ENCODE results near the gene GHDC. TPM values are rescaled to one million over a fixed set of nuclear protein-coding genes. Genes with fewer than 3 reads are reported as not detected.
"Not testable (repeated sequence)": the region's sequence is repeated elsewhere in the genome, so short reads cannot be mapped to it uniquely, and the experiment has no call there.

GHDC gene
- total RNA-seq, 1 experiment from 2014 or later = 7.5 TPM

GRCh38 chr17:42210046-42210445, 15.8 kb upstream of the GHDC start:
- Mint-ChIP-seq H3K27me3 (ENCODE audit: low read depth) (no peaks in the 10 kb centered on the region), H3K27ac (no peak overlapping the region), H3K4me1 (no peaks in the 10 kb centered on the region), H3K36me3 (peaks cover 39% of the 10 kb centered on the region), H3K9me3 (no peaks in the 10 kb centered on the region), H3K4me3 (no peak overlapping the region)
- POLR2A ChIA-PET = no interaction called here
- no peak for DNase-seq (ENCODE audit: low spot score)
- TF ChIP-seq GRHL2 (CRISPR knock-in tag; IDR thresholded peaks at IDR 0.05; ENCODE audit: insufficient replicate concordance, severe bottlenecking) (no peak), ZNF281 (CRISPR knock-in tag; IDR thresholded peaks at IDR 0.05) (no peak), TEAD1 (CRISPR knock-in tag; IDR thresholded peaks at IDR 0.05) (no peak), ZNF671 (CRISPR knock-in tag; IDR thresholded peaks at IDR 0.05) (no peak), ZBTB21 (CRISPR knock-in tag; IDR thresholded peaks at IDR 0.05; ENCODE audit: borderline replicate concordance) (no peak), ZNF219 (CRISPR knock-in tag; IDR thresholded peaks at IDR 0.05; ENCODE audit: borderline replicate concordance) (no peak)
- ATAC-seq = no peak
- CTCF ChIA-PET = interaction anchor here (0.7 kb wide), 1 partner anchor 109 kb away, joined by 3 read pairs; no protein-coding TSS in a partner anchor

DNA sequence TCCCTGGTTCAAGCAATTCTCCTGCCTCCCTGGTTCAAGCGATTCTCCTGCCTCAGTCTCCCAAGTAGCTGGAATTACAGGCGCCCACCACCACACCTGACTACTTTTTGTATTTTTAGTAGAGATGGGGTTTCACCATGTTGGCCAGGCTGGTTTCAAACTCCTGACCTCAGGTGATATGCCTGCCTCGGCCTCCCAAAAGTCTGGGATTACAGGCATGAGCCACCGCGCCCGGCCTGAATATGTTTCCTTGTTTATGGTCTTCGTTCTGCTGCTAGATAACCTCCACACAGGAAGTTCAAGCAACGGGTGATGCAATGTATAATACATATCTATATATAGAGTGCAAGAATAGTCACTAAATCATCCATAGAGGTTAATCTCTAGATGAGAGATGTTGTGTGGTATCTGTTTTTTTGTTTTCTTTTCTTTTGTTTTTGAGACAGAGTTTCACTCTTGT, 11.9 kb upstream of the GHDC start:
- H3K9me3 Mint-ChIP-seq; H3K4me3 Mint-ChIP-seq; CTCF ChIA-PET; H3K4me1 Mint-ChIP-seq; H3K27ac Mint-ChIP-seq; DNase-seq (ENCODE audit: low spot score); H3K27me3 Mint-ChIP-seq (ENCODE audit: low read depth); ATAC-seq; POLR2A ChIA-PET: not testable (repeated sequence)
- peaks cover 27% of the 10 kb centered on the region for H3K36me3 Mint-ChIP-seq

- H3K4me1 Mint-ChIP-seq = 0 out of 2 replicates have a peak, but pooled peaks cover 3% of the 10 kb centered on the region
- ChIA-PET CTCF (interaction anchor here (3.4 kb wide), 1 partner anchor 19 kb away, joined by 17 read pairs; no protein-coding TSS in a partner anchor), POLR2A (no interaction called here)
- no peak for TF ChIP-seq GTF2I (CRISPR knock-in tag; conservative IDR thresholded peaks at IDR 0.05)
- no peak for TF ChIP-seq ATF6 (CRISPR knock-in tag; IDR thresholded peaks at IDR 0.05)
- no peak for TF ChIP-seq MYBL2 (CRISPR knock-in tag; IDR thresholded peaks at IDR 0.05)
- TF ChIP-seq MLX (CRISPR knock-in tag; IDR thresholded peaks at IDR 0.05) = no peak
- no peak for TF ChIP-seq TEAD4 (CRISPR knock-in tag; IDR thresholded peaks at IDR 0.05)
- TF ChIP-seq NR3C1 (CRISPR knock-in tag; conservative IDR thresholded peaks at IDR 0.05; ENCODE audit: low read depth) = no peak
- TF ChIP-seq TCF7 (CRISPR knock-in tag; IDR thresholded peaks at IDR 0.05; ENCODE audit: low read depth) = no peak
- no peak for TF ChIP-seq HMGA2 (CRISPR knock-in tag; IDR thresholded peaks at IDR 0.05)
- no peak for TF ChIP-seq ZSCAN18 (CRISPR knock-in tag; IDR thresholded peaks at IDR 0.05)
- DNase-seq (ENCODE audit: low spot score) (no peak), ATAC-seq (no peak)
- H3K4me3 Mint-ChIP-seq = no peak overlapping the region
- no peaks in the 10 kb centered on the region for H3K27me3 Mint-ChIP-seq (ENCODE audit: low read depth)
- peaks cover 9% of the 10 kb centered on the region for H3K36me3 Mint-ChIP-seq
- H3K27ac Mint-ChIP-seq = no peak overlapping the region
- no peaks in the 10 kb centered on the region for H3K9me3 Mint-ChIP-seq
These were observed 9.1 kb upstream of the GHDC start for GRCh38 chr17:42203354-42203753.

Measured in WTC11 (cell line).